ENCODE data around the gene LGALS7B. TPM values are rescaled to one million over a fixed set of nuclear protein-coding genes. Genes with fewer than 3 reads are reported as not detected.
"Not testable (repeated sequence)": the region's sequence is repeated elsewhere in the genome, so short reads cannot be mapped to it uniquely, and the experiment has no call there.

LGALS7B gene
- 1 to 10 TPM in 2 of 3 donors, not detected in 1; 1.4 TPM for polyA plus RNA-seq (ENCODE audit: insufficient read length in 3 of 3)

GRCh38 chr19:38788478-38789243, at the start of gene LGALS7B:
Gene LGALS7B, plus strand, starts transcription at chr19:38789200. Its CDS starts 27 bp downstream, at chr19:38789227.
- no peak for DNase-seq (ENCODE audit: low read depth in 3 of 3, low spot score in 2 of 3)

GRCh38 chr19:38739440-38740256, 49.4 kb upstream of the LGALS7B start:
- DNase-seq (ENCODE audit: low read depth in 3 of 3, low spot score in 2 of 3): no peak

GRCh38 chr19:38740257-38740592, 48.8 kb upstream of the LGALS7B start:
- DNase-seq (ENCODE audit: low read depth in 3 of 3, low spot score in 2 of 3): no peak

- no peak for DNase-seq (ENCODE audit: low read depth in 3 of 3, low spot score in 2 of 3)
Observed at GRCh38 chr19:38740932-38741331, 48.1 kb upstream of the LGALS7B start.

DNA sequence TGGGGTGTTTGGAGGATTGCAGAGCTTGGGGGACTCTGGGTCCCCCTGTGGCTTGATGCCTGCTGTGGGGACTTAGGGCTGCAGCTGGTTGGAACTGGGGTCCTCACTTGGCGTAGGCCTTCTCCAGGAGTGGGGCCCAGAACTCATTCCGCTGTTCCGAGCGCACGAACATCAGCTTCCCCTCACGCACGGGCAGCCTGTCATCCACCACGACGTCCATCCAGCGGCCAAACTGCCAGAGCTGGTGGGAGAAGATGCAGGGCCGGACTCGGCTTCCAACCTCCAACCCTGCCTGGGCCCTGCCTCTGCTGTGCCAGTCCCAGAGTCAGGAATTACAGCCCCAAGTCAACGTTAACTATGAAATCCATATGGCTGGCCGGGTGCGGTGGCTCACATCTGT, 47.3 kb upstream of the LGALS7B start:
- no peak for DNase-seq (ENCODE audit: low read depth in 3 of 3, low spot score in 2 of 3)

GRCh38 chr19:38742296-38742695, 46.7 kb upstream of the LGALS7B start:
- DNase-seq (ENCODE audit: low read depth in 3 of 3, low spot score in 2 of 3): no peak

GRCh38 chr19:38742906-38743305, 46.1 kb upstream of the LGALS7B start:
- DNase-seq (ENCODE audit: low read depth in 3 of 3, low spot score in 2 of 3): no peak

GRCh38 chr19:38743394-38744297, 45.4 kb upstream of the LGALS7B start:
- no peak for DNase-seq (ENCODE audit: low read depth in 3 of 3, low spot score in 2 of 3)

GRCh38 chr19:38744298-38744681, 44.7 kb upstream of the LGALS7B start, which contains the start of gene CAPN12:
Gene CAPN12, minus strand, starts transcription at chr19:38744474. Its CDS starts 309 bp downstream, at chr19:38744165.
- DNase-seq (ENCODE audit: low read depth in 3 of 3, low spot score in 2 of 3): no peak

GRCh38 chr19:38744874-38745273, 44.1 kb upstream of the LGALS7B start:
- DNase-seq (ENCODE audit: low read depth in 3 of 3, low spot score in 2 of 3): no peak

DNA sequence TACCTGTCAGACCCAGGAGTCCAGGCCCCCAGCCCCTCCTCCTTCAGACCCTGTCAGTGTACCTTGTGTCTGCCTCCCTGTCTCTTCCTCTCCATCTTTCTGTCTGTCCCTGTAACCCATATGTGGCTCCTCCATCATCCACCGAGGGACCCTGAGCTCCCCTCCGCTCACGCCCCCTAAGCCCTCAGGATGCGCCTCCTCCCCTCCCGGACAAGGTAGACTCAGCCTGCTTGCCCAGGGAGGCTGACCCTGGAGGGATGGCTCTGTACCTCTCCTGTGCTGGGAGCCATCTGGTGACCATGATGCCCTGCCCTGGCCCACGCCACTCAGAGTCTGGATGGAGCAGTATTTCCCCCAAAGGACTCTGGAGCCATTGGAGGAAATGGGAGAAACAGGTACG, 43.7 kb upstream of the LGALS7B start:
- no peak for DNase-seq (ENCODE audit: low read depth in 3 of 3, low spot score in 2 of 3)

- DNase-seq (ENCODE audit: low read depth in 3 of 3, low spot score in 2 of 3): not testable (repeated sequence)
Observed at GRCh38 chr19:38753783-38754182, 35.2 kb upstream of the LGALS7B start.

DNA sequence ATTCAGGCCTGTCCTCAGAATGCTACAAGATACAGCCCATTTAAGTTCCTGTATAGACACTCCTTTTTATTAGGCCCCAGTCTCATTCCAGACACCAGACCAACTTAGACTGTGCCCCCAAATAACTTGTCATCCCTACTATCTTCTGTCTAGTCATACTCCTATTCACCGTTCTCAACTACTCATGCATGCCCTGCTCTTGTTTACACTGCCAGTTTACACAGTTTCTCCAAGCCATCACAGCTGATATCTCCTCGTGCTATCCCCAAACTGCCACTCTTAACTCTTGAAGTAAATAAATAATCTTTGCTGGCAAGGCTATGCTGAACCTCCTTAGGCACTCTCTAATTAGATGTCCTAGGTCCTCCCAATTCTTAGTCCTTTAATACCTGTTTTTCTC, 34.8 kb upstream of the LGALS7B start:
- not testable (repeated sequence) for DNase-seq (ENCODE audit: low read depth in 3 of 3, low spot score in 2 of 3)

DNA sequence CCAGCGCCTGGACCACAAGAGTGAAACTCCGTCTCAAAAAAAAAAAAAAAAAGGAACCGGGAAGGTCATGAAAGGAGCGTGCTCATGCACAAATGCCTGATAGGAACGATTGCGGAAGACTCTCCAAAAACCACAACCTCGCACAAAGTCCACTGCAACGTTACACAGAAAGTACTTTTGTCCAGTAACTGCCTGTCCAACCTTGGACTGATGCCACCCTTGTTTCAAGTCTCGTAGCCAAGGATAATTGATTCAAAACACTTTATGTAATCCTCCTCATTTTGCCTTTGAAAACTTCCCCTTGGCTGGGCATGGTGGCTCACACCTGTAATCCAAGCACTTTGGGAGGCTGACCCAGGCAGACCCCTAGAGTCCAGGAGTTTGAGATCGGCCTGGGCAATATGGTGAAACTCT, 29.4 kb upstream of the LGALS7B start:
- DNase-seq (ENCODE audit: low read depth in 3 of 3, low spot score in 2 of 3): no peak

DNA sequence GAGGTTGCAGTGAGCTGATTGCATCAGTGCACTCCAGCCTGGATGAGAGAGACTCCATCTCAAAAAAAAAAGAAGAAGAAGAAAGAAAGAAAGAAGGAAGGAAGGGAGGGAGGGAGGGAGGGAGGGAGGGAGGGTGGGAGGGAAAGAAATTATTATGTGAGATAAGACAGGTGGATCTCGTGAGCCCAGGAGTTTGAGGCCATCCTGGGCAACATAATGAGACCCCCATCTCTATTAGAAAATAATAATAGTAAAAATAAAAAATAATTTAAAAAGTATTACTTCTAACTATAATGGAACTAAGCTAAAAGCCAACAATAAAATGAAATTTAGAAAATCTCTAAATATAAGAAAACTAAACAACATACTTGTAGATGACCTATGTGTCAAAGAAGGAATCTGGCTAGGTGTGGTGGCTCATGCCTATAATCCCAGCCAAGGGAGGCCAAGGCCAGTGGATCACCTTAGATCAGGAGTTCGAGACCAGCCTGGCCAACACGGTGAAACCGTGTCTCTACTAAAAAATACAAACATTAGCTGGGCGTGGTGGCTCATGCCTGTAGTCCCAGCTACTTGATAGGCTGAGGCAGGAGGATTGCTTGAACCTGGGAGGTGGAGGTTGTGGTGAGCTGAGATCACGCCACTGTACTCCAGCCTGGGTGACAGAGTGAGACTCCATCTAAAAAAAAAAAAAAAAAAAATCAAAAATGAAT, 28.0 kb upstream of the LGALS7B start:
- DNase-seq (ENCODE audit: low read depth in 3 of 3, low spot score in 2 of 3): not testable (repeated sequence)

DNA sequence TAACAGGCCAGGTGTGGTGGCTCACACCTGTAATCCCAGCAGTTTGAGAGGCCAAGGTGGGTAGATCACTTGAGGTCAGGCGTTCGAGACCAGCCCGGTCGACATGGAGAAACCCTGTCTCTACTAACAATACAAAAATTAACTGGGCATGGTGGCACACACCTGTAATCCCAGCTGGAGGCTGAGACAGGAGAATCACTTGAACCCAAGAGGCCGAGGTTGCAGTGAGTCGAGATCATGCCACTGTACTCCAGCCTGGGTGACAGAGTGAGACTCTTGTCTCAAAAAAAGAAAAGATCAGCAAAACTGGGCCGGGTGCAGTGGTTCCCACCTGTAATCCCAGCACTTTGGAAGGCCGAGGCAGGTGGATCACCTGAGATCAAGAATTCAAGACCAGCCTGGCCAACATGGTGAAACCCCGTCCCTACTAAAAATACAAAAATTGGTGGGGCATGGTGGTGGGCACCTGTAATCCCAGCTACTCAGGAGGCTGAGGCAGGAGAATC, 27.1 kb upstream of the LGALS7B start:
- not testable (repeated sequence) for DNase-seq (ENCODE audit: low read depth in 3 of 3, low spot score in 2 of 3)

DNA sequence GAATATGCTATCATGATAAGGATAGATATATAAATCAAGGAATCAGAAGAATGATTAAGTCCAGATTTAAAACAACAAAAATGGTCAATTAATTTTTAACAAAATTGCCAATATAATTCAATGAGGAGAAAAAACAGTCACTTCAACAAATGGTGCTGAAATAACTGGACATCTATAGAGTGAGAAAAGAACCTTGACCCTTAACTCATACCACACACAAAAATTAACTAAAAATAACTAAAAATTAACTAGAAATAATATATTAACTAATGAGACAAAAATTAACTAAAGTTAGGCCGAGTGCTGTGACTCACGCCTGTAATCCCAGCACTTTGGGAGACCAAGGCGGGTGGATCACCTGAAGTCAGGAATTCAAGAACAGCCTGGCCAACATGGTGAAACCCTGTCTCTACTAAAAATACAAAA, 25.2 kb upstream of the LGALS7B start:
- no peak for DNase-seq (ENCODE audit: low read depth in 3 of 3, low spot score in 2 of 3)

DNA sequence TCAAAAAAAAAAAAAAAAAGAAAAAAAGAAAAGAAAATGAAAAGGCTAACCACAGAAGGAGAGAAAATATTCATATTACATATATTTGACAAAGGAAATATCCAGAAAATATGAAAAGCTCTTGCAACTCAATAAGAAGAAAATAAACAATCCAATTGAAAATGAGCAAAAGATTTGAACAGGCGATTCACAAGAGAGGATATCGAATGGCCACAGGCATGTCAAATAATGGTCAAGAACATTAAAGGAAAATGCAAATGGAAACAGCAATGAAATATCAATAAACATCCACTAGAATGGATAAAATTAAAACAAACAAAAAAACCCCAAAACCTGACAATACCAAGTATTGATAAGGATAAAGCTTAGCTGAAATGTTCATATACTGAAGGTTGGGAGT, 23.8 kb upstream of the LGALS7B start:
- no peak for DNase-seq (ENCODE audit: low read depth in 3 of 3, low spot score in 2 of 3)

DNA sequence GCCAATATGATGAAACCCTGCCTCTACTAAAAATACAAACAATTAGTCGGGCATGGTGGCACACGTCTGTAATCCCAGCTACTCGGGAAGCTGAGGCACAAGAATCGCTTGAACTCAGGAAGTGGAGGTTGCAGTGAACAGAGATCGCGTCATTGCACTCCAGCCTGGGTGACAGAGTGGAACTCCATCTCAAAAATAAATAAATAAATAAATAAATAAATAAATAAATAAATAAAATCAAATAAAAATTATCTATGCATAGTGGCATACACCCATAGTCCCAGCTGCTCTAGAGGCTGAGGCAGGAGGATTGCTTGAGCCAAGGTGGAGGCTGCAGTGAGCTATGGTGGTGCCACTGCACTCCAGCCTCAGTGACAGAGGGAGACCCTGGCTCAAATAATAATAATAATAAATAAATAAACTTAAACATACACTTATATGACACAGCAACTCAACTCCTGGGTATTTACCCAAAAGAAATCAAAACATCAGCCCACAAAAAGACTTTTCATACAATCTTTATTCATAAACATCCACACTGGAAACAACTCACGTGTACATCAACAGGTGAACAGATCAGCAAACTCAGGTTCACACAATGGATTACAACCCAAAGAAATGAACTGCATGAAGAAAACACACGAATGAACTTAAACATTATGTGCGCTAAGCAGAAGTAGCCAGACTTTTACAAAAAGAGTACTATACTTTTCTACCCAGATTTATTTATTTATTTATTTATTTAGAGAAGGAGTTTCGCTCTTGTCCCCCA, 22.5 kb upstream of the LGALS7B start:
- DNase-seq (ENCODE audit: low read depth in 3 of 3, low spot score in 2 of 3): no peak
